Measurements from ENCODE around the gene RPUSD4. TPM values are rescaled to one million over a fixed set of nuclear protein-coding genes. Genes with fewer than 3 reads are reported as not detected.

The RPUSD4 gene
- total RNA-seq, 1 experiment from 2014 or later: 42.9 TPM

- Histone ChIP-seq H4K8ac (replicated peaks; ENCODE audit: insufficient read length, low read depth, low read length) (no peak overlapping the region), H3K14ac (ENCODE audit: insufficient read depth, low read length) (no peak overlapping the region), H3K23me2 (ENCODE audit: insufficient read length, low read depth, low read length, poor library complexity, severe bottlenecking) (no peaks in the 10 kb centered on the region), H3K56ac (ENCODE audit: insufficient read length, low read depth, low read length) (no peak overlapping the region), H3K23ac (ENCODE audit: insufficient read length, low read depth, low read length) (no peak overlapping the region), H3K9ac (ENCODE audit: extremely low read depth, insufficient read length, low read length) (no peak overlapping the region), H2BK5ac (ENCODE audit: insufficient read length, low read length) (no peak overlapping the region), H2BK120ac (ENCODE audit: low read depth, low read length, poor library complexity, severe bottlenecking) (no peak overlapping the region), H2AK5ac (ENCODE audit: insufficient read length, low read length) (no peak overlapping the region), H4K5ac (ENCODE audit: insufficient read length, low read depth, low read length) (no peak overlapping the region), H3K79me2 (ENCODE audit: insufficient read depth, low read length) (no peaks in the 10 kb centered on the region), H3K4ac (ENCODE audit: low read depth, low read length) (no peak overlapping the region), H3K79me1 (ENCODE audit: insufficient read depth, low read depth, low read length, poor library complexity, severe bottlenecking) (no peaks in the 10 kb centered on the region), H3K18ac (ENCODE audit: insufficient read length, low read depth, low read length) (no peak overlapping the region), H2BK12ac (ENCODE audit: insufficient read length, low read depth, low read length) (no peak overlapping the region), H2BK15ac (ENCODE audit: low read depth, low read length) (no peak overlapping the region), H3T11ph (ENCODE audit: low read length) (no peak overlapping the region), H4K91ac (ENCODE audit: insufficient read length, low read depth, low read length) (no peak overlapping the region), H3K27ac (ENCODE audit: insufficient read length, low read depth, low read length) (no peak overlapping the region), H3K9me3 (ENCODE audit: control insufficient read depth, low read depth, low read length) (no peaks in the 10 kb centered on the region), H3K4me2 (ENCODE audit: insufficient read depth, insufficient read length, low read length) (no peak overlapping the region), H4K20me1 (ENCODE audit: control insufficient read depth, insufficient read depth, insufficient read length) (no peaks in the 10 kb centered on the region), H3K4me1 (ENCODE audit: insufficient read depth, low read length) (peaks cover 6% of the 10 kb centered on the region; the same call in 1 of the 2 replicates), H2BK20ac (ENCODE audit: low read depth, low read length, poor library complexity, severe bottlenecking) (no peak overlapping the region), H2AFZ (ENCODE audit: low read length) (no peak overlapping the region), H3K27me3 (ENCODE audit: insufficient read depth, low read length) (no peaks in the 10 kb centered on the region)
- H3K9me3 Mint-ChIP-seq: no peaks in the 10 kb centered on the region; a peak in 1 of 5 replicates
- no peak overlapping the region for H3K27ac Mint-ChIP-seq
- H3K36me3 Mint-ChIP-seq (ENCODE audit: insufficient read depth in 1 of 3, low read depth in 3 of 3): no peaks in the 10 kb centered on the region
- no CpG with 5 or more reads among the region's 3 CpGs for WGBS (ENCODE audit: extremely low coverage, insufficient read length, low lambda C conversion rate)
- peaks cover 52 to 68% of the 10 kb centered on the region in 2 experiments for H3K4me1 Mint-ChIP-seq
- peaks cover 5% of the 10 kb centered on the region for H3K27me3 Mint-ChIP-seq (ENCODE audit: low read depth)
- no peak for DNase-seq
- H3K4me3 Mint-ChIP-seq: no peak overlapping the region
- TF ChIP-seq CTCF (conservative IDR thresholded peaks at IDR 0.05): no peak
Observed at GRCh38 chr11:126166413-126166812, 45.0 kb downstream of the RPUSD4 start.
